ENCODE measurements around the gene DHRS7B. TPM values are rescaled to one million over a fixed set of nuclear protein-coding genes. Genes with fewer than 3 reads are reported as not detected.
"Not testable (repeated sequence)": the region's sequence is repeated elsewhere in the genome, so short reads cannot be mapped to it uniquely, and the experiment has no call there.

The DHRS7B gene
- total RNA-seq, 4 donors from 2014 or later: 14.6 to 80.6 (median 47.7) TPM

- intact Hi-C loops (cut with DNase I; ENCODE audit: low total_unique reads) (no loop called here), in situ Hi-C loops (cut with MboI; ENCODE audit: low pct_ligation_motif_present in 1 of 4, low pct_unique_long_range_greater_than_20kb in 1 of 4, low sequenced_read_pairs in 3 of 4) (loop anchor here in 3 of 4 donors (25.0 kb wide), 3 partner anchors 99 to 399 kb away; partner anchors contain the start of gene TMEM11 (in 1 of the 3))
- Histone ChIP-seq H3K27ac (no peak overlapping the region), H3K27me3 (no peaks in the 10 kb centered on the region), H3K9me3 (no peaks in the 10 kb centered on the region), H3K4me1 (no peaks in the 10 kb centered on the region), H3K36me3 (no peaks in the 10 kb centered on the region), H3K4me3 (no peak overlapping the region)
- WGBS, 2 donors (ENCODE audit: low coverage in 1 of 2): 29% methylated on average over 1 of the region's 1 CpG; no CpG with 5 or more reads in 1 of the 2 donors
- no peak for DNase-seq
- TF ChIP-seq POLR2AphosphoS5 (IDR thresholded peaks at IDR 0.05) (no peak), EP300 (IDR thresholded peaks at IDR 0.05; ENCODE audit: low read depth) (no peak), CTCF (IDR thresholded peaks at IDR 0.05) (no peak), POLR2A (IDR thresholded peaks at IDR 0.05) (no peak)
These were observed 13.0 kb upstream of the DHRS7B start for GRCh38 chr17:21113716-21114115.

- H3K27me3 ChIP-seq; DNase-seq; H3K4me3 ChIP-seq; intact Hi-C loops (cut with DNase I; ENCODE audit: low total_unique reads); H3K27ac ChIP-seq; H3K36me3 ChIP-seq; H3K9me3 ChIP-seq; H3K4me1 ChIP-seq: not testable (repeated sequence)
- in situ Hi-C loops (cut with MboI; ENCODE audit: low pct_ligation_motif_present in 1 of 4, low pct_unique_long_range_greater_than_20kb in 1 of 4, low sequenced_read_pairs in 3 of 4): loop anchor here in 3 of 4 donors (25.0 kb wide), 3 partner anchors 98 to 398 kb away; partner anchors contain the start of gene TMEM11 (in 1 of the 3)
- 79 to 90% methylated on average over 1 to 4 of the region's 4 CpGs for WGBS, 2 donors (ENCODE audit: low coverage in 1 of 2)
These were observed 12.0 kb upstream of the DHRS7B start for GRCh38 chr17:21114791-21115190.

- in situ Hi-C loops (cut with MboI; ENCODE audit: low pct_ligation_motif_present in 1 of 4, low pct_unique_long_range_greater_than_20kb in 1 of 4, low sequenced_read_pairs in 3 of 4) (loop anchor here in 3 of 4 donors (25.0 kb wide), 3 partner anchors 93 to 393 kb away; partner anchors contain the start of gene TMEM11 (in 1 of the 3)), intact Hi-C loops (cut with DNase I; ENCODE audit: low total_unique reads) (no loop called here)
- 4 to 31% methylated on average over 9 to 25 of the region's 25 CpGs for WGBS, 2 donors (ENCODE audit: low coverage in 1 of 2)
- Histone ChIP-seq H3K4me1 (peaks cover 0 to 10% (median 3%) of the 10 kb centered on the region in 4 donors), H3K27ac (peak overlapping the region in 2 of 4 donors; percentile 30 to 58), H3K9me3 (no peaks in the 10 kb centered on the region), H3K27me3 (no peaks in the 10 kb centered on the region), H3K4me3 (peak overlapping the region in 1 of 4 donors; percentile 16), H3K36me3 (no peaks in the 10 kb centered on the region)
- TF ChIP-seq CTCF (IDR thresholded peaks at IDR 0.05) (peak; percentile 74 to 83 (median 79)), POLR2AphosphoS5 (IDR thresholded peaks at IDR 0.05) (no peak)
- peak; percentile 74 for DNase-seq
These were observed 7.4 kb upstream of the DHRS7B start for GRCh38 chr17:21119247-21119918.

- Histone ChIP-seq H3K36me3 (no peaks in the 10 kb centered on the region), H3K4me3 (no peak overlapping the region), H3K9me3 (no peaks in the 10 kb centered on the region), H3K27ac (peak overlapping the region in 1 of 4 donors; percentile 42), H3K4me1 (peaks cover 0 to 10% (median 3%) of the 10 kb centered on the region in 4 donors), H3K27me3 (no peaks in the 10 kb centered on the region)
- no peak for DNase-seq
- WGBS, 2 donors (ENCODE audit: low coverage in 1 of 2): 0% methylated on average over 4 to 5 of the region's 5 CpGs
- no peak for TF ChIP-seq EP300 (IDR thresholded peaks at IDR 0.05; ENCODE audit: low read depth)
- no peak for TF ChIP-seq POLR2AphosphoS5 (IDR thresholded peaks at IDR 0.05)
- no peak for TF ChIP-seq POLR2A (IDR thresholded peaks at IDR 0.05)
- TF ChIP-seq CTCF (IDR thresholded peaks at IDR 0.05): no peak
- in situ Hi-C loops (cut with MboI; ENCODE audit: low pct_ligation_motif_present in 1 of 4, low pct_unique_long_range_greater_than_20kb in 1 of 4, low sequenced_read_pairs in 3 of 4) (loop anchor here (10.0 to 25.0 kb wide), 6 partner anchors 75 to 395 kb away; partner anchors contain the start of genes TMEM11 (in 1 of the 4) and USP22 (in 1 of the 4)), intact Hi-C loops (cut with DNase I; ENCODE audit: low total_unique reads) (loop anchor here (2.0 kb wide), 1 partner anchor 395 kb away; no protein-coding TSS in a partner anchor)
These were observed 6.9 kb upstream of the DHRS7B start for GRCh38 chr17:21119919-21120249.

Data from transverse colon (tissue), 4 donors.